Transverse colon (tissue), 4 donors: Measurements from ENCODE around the gene LRRC4C.

Experiments used
- EP300 ChIP-seq: sonication (generic); formaldehyde crosslinking; IDR thresholded peaks from one replicate; pipeline ENCODE4 v1.6.1; 2017; ENCODE audit warnings: antibody characterized with exemption, low read depth
- POLR2A ChIP-seq: fragments of 450-650 bp; IDR thresholded peaks from one replicate; pipeline ENCODE4 v1.6.1; 2016; ENCODE audit warnings: antibody characterized with exemption, mild to moderate bottlenecking, moderate library complexity
- POLR2AphosphoS5 ChIP-seq, 3 donors: sonication (generic); formaldehyde crosslinking; IDR thresholded peaks; one replicate each; pipeline ENCODE4 v1.6.1; 2016; ENCODE audit warnings: antibody characterized with exemption in 3 of 3
- TF ChIP-seq, protein P1 (sequence below), 5 experiments: fragments of 200-600 bp in 3 of 5; fragments of 450-650 bp in 2 of 5; sonication (generic) in 3 of 5; IDR thresholded peaks; 1 replicate in 2 of 5; 2 replicates in 3 of 5; pipeline ENCODE4 v1.5.1; 2016 to 2017; ENCODE audit warnings: antibody characterized with exemption in 5 of 5, inconsistent platforms in 3 of 5, mild to moderate bottlenecking in 2 of 5, moderate library complexity in 1 of 5

DNA sequence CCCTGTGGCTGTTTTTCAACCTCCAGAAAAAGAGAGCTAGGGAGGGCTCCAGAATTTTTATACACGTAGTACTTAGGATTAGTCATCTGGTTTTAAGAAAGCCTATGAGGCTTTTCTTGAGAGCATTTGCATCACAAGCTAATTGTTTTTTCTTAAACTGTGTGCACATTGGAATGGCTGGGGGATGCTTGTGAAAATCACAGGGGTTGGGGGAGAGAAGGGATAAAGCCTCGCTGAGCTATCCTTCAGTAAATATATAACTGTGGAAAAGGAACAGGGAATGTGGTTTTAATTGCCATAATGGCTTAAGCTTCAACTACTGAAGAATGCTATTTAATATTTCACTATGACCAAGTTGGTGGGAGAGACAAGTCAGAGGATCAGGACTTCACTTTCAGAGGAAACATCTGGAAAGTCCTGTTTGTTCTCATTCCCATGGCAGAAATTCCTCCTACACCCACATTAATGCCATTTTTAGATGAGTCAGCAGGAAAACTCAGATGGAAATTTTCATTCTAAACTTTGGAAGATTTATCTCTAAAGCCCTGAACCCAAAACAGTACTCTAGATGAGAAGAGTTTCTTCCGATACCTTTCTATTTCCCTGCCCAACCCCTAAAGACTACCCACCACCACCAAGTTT lies 591.3 kb downstream of the LRRC4C start:
- TF ChIP-seq, protein P1, sequence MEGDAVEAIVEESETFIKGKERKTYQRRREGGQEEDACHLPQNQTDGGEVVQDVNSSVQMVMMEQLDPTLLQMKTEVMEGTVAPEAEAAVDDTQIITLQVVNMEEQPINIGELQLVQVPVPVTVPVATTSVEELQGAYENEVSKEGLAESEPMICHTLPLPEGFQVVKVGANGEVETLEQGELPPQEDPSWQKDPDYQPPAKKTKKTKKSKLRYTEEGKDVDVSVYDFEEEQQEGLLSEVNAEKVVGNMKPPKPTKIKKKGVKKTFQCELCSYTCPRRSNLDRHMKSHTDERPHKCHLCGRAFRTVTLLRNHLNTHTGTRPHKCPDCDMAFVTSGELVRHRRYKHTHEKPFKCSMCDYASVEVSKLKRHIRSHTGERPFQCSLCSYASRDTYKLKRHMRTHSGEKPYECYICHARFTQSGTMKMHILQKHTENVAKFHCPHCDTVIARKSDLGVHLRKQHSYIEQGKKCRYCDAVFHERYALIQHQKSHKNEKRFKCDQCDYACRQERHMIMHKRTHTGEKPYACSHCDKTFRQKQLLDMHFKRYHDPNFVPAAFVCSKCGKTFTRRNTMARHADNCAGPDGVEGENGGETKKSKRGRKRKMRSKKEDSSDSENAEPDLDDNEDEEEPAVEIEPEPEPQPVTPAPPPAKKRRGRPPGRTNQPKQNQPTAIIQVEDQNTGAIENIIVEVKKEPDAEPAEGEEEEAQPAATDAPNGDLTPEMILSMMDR (IDR thresholded peaks at IDR 0.05), result no peak
- TF ChIP-seq POLR2A (no peak), POLR2AphosphoS5 (IDR thresholded peaks at IDR 0.05) (no peak), EP300 (no peak)
